ENCODE data around the gene AKNAD1.

AKNAD1 gene

DNA sequence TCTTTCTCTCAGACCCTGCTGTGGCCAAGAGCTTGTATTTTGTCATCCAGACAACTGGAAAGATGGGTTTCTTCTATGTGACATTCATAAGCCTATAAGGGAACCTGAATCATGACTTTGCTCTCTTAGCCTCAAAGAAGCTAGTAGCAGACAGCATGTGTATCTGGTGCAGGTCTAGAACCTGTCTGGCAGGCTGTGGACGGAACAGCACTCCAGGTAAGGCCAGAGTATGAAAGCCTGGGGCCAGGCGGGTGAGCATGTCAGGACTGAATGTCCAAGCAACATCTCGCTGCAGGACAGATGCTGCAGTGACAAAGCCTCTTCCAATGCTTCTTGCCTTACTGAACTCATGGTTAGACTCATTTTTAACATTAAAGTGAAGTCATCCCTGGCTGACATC is 32.8 kb downstream of the AKNAD1 start:
- in situ Hi-C loops (cut with MboI; ENCODE audit: low sequenced_read_pairs, unreplicated experiment) = no loop called here
- DNase-seq (ENCODE audit: low spot score) = no peak
- TF ChIP-seq, protein P1, sequence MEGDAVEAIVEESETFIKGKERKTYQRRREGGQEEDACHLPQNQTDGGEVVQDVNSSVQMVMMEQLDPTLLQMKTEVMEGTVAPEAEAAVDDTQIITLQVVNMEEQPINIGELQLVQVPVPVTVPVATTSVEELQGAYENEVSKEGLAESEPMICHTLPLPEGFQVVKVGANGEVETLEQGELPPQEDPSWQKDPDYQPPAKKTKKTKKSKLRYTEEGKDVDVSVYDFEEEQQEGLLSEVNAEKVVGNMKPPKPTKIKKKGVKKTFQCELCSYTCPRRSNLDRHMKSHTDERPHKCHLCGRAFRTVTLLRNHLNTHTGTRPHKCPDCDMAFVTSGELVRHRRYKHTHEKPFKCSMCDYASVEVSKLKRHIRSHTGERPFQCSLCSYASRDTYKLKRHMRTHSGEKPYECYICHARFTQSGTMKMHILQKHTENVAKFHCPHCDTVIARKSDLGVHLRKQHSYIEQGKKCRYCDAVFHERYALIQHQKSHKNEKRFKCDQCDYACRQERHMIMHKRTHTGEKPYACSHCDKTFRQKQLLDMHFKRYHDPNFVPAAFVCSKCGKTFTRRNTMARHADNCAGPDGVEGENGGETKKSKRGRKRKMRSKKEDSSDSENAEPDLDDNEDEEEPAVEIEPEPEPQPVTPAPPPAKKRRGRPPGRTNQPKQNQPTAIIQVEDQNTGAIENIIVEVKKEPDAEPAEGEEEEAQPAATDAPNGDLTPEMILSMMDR (IDR thresholded peaks at IDR 0.05; ENCODE audit: borderline replicate concordance, control extremely low read depth, extremely low read depth, insufficient read depth, missing control alignments) = no peak

DNA sequence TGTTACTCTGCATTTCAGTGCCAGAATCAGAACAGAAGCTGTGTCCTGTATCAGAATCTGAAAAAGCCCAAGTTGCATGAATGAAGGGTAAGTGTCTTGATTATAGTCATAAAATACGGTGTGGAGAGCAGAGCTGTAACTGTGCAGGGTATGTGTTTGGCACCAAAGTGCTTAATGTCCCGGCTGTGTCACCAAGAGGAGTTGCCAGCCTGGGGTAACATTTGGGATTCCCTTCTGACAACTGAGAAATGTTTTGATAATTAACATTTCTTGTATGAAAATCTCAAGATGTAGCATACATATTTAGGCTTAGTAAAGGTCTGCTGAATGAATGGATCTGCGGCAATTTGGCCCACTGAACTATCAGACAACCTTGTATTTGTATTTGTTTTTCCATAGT is 33.3 kb downstream of the AKNAD1 start:
- in situ Hi-C loops (cut with MboI; ENCODE audit: low sequenced_read_pairs, unreplicated experiment) = no loop called here
- TF ChIP-seq, protein P1 (IDR thresholded peaks at IDR 0.05; ENCODE audit: borderline replicate concordance, control extremely low read depth, extremely low read depth, insufficient read depth, missing control alignments) = no peak
- no peak for DNase-seq (ENCODE audit: low spot score)

DNA sequence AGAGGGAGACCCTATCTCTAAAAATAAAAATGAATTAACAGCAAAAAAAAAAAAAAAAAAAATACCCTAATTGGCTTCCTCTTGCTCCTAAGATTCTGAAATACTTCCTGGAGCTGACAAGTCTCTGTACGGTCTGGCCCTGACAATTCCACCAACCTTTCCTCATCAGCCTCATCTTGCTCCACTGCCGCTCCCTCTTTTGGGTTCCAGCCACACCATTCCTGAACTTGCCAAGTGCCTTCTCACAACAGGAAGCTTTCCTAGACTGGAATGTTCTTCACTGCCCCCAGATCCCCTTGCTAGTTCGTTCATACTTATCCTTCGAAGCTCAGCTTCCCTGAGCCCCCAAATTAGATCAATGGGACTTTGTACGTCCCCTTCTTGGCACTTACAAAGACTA is 37.0 kb downstream of the AKNAD1 start:
- in situ Hi-C loops (cut with MboI; ENCODE audit: low sequenced_read_pairs, unreplicated experiment) = no loop called here
- DNase-seq (ENCODE audit: low spot score) = no peak

DNA sequence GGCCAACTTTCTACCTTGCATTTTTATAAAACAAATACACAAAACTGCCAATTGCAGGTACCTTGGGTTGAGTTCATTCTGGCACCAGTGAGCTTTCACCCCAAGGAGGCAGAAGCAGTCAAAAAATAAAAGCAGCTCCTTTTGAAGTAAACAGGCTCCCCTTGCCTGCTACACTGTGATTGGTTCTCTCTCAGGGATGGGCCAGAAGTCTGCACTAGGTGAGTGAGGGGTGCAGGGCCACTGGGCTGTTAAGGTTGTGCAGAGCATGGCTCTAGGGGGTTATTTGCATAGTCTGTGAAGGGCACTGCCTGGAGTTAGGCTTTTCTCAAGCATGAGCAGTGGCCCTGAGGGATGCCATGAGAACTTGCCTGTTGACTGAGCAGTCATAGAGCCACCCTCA is 39.1 kb downstream of the AKNAD1 start:
- TF ChIP-seq, protein P1 (IDR thresholded peaks at IDR 0.05; ENCODE audit: borderline replicate concordance, control extremely low read depth, extremely low read depth, insufficient read depth, missing control alignments) = no peak
- DNase-seq (ENCODE audit: low spot score) = no peak
- in situ Hi-C loops (cut with MboI; ENCODE audit: low sequenced_read_pairs, unreplicated experiment) = no loop called here

More for the DNA sequence above, 37.0 kb downstream of the AKNAD1 start:
- TF ChIP-seq, protein P1 (IDR thresholded peaks at IDR 0.05; ENCODE audit: borderline replicate concordance, control extremely low read depth, extremely low read depth, insufficient read depth, missing control alignments) = no peak

DNA sequence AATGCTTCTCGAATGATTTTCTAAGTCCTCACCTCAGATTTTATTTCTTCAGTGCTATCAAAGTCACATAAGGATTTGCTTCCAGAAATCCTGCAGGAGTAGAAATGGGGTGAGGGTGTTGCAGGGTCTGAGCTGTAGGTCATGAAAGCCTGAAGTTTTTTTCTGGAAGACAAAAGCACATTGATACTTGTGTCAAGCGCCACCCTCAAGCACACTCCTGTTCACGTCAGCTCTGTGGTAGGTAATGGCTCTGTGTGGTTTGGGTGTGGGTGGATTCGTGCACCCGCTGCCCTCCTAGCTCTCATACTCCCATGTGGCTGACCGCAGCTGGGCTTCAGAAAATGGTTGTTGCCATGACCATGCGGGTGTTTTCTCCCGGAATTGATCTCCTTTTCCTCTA is 39.9 kb downstream of the AKNAD1 start:
- TF ChIP-seq, protein P1 (IDR thresholded peaks at IDR 0.05; ENCODE audit: borderline replicate concordance, control extremely low read depth, extremely low read depth, insufficient read depth, missing control alignments) = no peak
- no peak for DNase-seq (ENCODE audit: low spot score)
- in situ Hi-C loops (cut with MboI; ENCODE audit: low sequenced_read_pairs, unreplicated experiment) = no loop called here

DNA sequence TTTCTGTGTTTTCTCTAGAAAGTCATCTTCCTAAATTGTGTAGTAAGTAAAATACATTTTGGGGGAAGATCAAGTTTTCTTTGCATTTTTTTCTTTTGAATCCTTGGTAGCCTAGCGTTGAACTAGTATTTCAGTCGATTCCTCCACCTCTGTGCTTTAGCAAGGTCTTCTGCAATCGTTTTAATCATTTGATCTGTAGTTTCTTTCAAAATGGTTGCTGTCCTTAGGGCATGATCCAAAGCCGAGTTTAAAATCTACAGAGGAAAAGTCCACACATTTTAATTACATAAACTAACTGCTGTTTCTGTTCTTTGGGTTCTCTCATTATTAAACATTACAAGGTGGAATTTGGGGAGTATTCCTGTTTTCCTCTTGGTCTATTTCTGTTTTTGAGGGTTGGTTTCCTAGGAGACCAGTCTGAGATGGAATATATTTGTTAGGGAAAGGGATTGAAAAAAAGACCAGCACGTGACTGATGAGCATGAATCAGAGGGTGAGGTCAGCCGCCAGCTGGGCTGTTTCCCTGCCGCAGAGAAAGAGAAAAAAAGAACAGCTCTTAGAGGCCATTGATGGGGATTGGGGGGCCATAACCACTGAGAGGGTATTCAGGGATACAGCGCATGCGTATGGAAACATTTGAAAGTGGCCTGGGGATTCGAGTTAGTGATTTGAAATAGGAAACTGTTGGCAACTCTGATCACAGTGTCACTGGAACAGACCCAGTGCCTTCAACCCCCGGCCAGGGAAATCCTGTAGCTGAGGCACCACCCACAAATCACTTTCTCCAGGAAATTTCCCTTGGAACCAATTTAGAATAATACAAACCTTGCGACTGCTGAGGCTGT is 40.6 kb downstream of the AKNAD1 start:
- no peak for DNase-seq (ENCODE audit: low spot score)
- in situ Hi-C loops (cut with MboI; ENCODE audit: low sequenced_read_pairs, unreplicated experiment) = no loop called here
- TF ChIP-seq, protein P1 (IDR thresholded peaks at IDR 0.05; ENCODE audit: borderline replicate concordance, control extremely low read depth, extremely low read depth, insufficient read depth, missing control alignments) = no peak

Data from GM13976 (cell line).